Upper lobe of right lung (tissue), 1 donor: ENCODE data around the gene TBC1D1. TPM values are rescaled to one million over a fixed set of nuclear protein-coding genes. Genes with fewer than 3 reads are reported as not detected.

Source experiments
- ATAC-seq: fragments of 200-7000 bp; cut with Tn5 transposase; one replicate; pipeline ENCODE4 v1.9.1; 2020; ENCODE audit warnings: mild to moderate bottlenecking, moderate library complexity
- DNase-seq: peaks from one replicate; pipeline ENCODE4 v3.0.0-alpha.2; 2020
- H3K27ac ChIP-seq: fragments of 200-600 bp; one replicate; pipeline ENCODE4 v1.8.0; 2022
- H3K27me3 ChIP-seq: fragments of 200-600 bp; one replicate; pipeline ENCODE4 v1.8.0; 2022; ENCODE audit warnings: mild to moderate bottlenecking
- H3K36me3 ChIP-seq: fragments of 200-600 bp; one replicate; pipeline ENCODE4 v1.8.0; 2022
- H3K4me1 ChIP-seq: fragments of 200-600 bp; one replicate; pipeline ENCODE4 v1.8.0; 2022
- H3K4me3 ChIP-seq: fragments of 200-600 bp; one replicate; pipeline ENCODE4 v1.8.0; 2022; ENCODE audit warnings: mild to moderate bottlenecking
- H3K9me3 ChIP-seq: fragments of 200-600 bp; one replicate; pipeline ENCODE4 v1.8.0; 2022
- CTCF ChIP-seq: fragments of 200-600 bp; IDR thresholded peaks from one replicate; pipeline ENCODE4 v1.8.0; 2022; ENCODE audit warnings: antibody characterized with exemption
- intact Hi-C: fragments of 100-400 bp; cut with DNase I; formaldehyde crosslinking; loops from one replicate; pipeline ENCODE4 v1.11.0; 2022
- total RNA-seq: library from RNA; stranded (reverse); fragmentation: NEBNext Ultra II Directional; extraction: Animal tissue kit (Norgen Biotek cat#: 25700); gene quantifications from one replicate; pipeline ENCODE4 v1.2.1, GENCODE V29; 2021
- donor health status: DM: no; HTN: yes; CAD: no; lungs with severe emphysema.

TBC1D1 gene
- total RNA-seq, 1 donor from 2014 or later = 61.9 TPM

- H3K27ac ChIP-seq = no peak overlapping the region
- no peaks in the 10 kb centered on the region for H3K27me3 ChIP-seq
- H3K9me3 ChIP-seq = no peaks in the 10 kb centered on the region
- DNase-seq (no peak), ATAC-seq (no peak)
- H3K4me3 ChIP-seq = no peak overlapping the region
- TF ChIP-seq CTCF = no peak
- H3K36me3 ChIP-seq = no peaks in the 10 kb centered on the region
- intact Hi-C loops = no loop called here
- no peaks in the 10 kb centered on the region for H3K4me1 ChIP-seq
Measured at GRCh38 chr4:37881811-37882210, 9.1 kb upstream of the TBC1D1 start.

DNA sequence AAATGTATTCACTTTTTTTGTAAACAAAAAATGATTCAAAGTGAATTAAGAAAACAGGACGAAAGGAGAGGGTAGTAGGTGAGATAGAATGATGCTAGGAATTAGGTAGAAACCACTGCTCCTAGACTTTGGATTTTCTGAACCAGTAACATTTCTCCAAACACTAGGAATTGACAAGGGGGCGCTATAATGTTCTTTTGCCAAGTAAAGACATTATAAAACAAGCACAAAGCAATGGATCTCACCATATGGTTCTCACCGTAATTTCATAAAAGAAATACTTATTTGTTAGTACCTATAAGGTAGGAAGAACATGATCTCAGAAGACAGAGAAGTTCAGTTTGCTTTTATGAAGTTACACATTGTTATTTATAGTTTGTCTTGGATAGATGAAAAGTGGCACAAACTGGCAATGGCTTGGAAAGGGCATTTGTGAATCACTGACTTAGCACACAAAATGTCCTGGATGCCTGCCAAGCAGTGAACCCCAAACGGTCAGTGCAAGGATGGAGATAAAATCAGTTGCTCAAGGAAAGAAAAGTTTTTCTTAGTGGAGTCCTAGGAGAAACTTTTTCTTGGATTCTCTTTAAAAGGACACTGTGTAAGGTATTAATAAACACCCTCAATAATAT, 8.1 kb upstream of the TBC1D1 start:
- DNase-seq = no peak
- Histone ChIP-seq H3K4me1 (no peaks in the 10 kb centered on the region), H3K4me3 (no peak overlapping the region), H3K27ac (no peak overlapping the region), H3K27me3 (no peaks in the 10 kb centered on the region), H3K9me3 (no peaks in the 10 kb centered on the region), H3K36me3 (no peaks in the 10 kb centered on the region)
- intact Hi-C loops = no loop called here
- no peak for ATAC-seq
- TF ChIP-seq CTCF = no peak

DNA sequence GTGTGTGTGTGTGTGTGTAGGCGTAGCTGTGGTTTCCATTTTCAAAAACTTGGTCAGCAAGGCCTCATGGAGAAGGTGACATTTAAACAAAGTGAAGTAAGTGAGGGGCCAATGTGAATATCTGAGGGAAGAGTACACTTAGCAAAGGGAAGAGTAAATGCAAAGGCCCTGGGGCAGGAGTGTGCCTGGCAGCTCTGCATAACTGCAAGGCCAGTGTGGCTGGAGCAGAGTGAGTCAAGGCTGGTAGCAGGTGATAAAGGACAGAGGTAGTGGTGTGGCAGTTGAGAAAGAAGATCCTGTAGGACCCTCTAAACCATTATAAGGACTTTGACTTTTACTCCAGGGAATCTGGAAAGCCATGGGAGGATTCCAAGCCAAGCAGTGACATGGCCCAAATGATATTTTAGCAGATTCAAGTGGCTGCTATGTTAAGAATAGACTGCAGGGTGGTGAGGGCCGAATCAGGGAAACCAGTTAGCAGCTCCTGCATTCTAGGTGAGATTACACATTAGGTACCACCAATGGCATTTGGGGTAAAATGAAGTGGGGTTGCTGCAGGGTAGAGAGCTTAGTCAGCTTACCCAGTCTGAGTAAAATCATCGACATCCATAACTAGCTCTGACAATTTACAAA, 5.9 kb upstream of the TBC1D1 start:
- Histone ChIP-seq H3K27ac (no peak overlapping the region), H3K4me3 (no peak overlapping the region), H3K27me3 (no peaks in the 10 kb centered on the region), H3K36me3 (no peaks in the 10 kb centered on the region), H3K9me3 (no peaks in the 10 kb centered on the region), H3K4me1 (peaks cover 2% of the 10 kb centered on the region)
- intact Hi-C loops = no loop called here
- no peak for DNase-seq
- ATAC-seq = no peak
- TF ChIP-seq CTCF = no peak

- Histone ChIP-seq H3K4me3 (no peak overlapping the region), H3K27ac (no peak overlapping the region), H3K9me3 (no peaks in the 10 kb centered on the region), H3K36me3 (no peaks in the 10 kb centered on the region), H3K4me1 (peaks cover 5% of the 10 kb centered on the region), H3K27me3 (no peaks in the 10 kb centered on the region)
- no peak for TF ChIP-seq CTCF
- ATAC-seq (peak; percentile 31), DNase-seq (no peak)
- intact Hi-C loops = no loop called here
Measured at GRCh38 chr4:37885496-37885895, 5.4 kb upstream of the TBC1D1 start.

- ATAC-seq (peak; percentile 87), DNase-seq (peak; percentile 90)
- Histone ChIP-seq H3K36me3 (no peaks in the 10 kb centered on the region), H3K27me3 (no peaks in the 10 kb centered on the region), H3K4me3 (peak overlapping the region; percentile 81), H3K9me3 (no peaks in the 10 kb centered on the region), H3K27ac (peak overlapping the region; percentile 63), H3K4me1 (peaks cover 10% of the 10 kb centered on the region)
- intact Hi-C loops = no loop called here
- peak; percentile 19 for TF ChIP-seq CTCF
Measured at GRCh38 chr4:37889849-37890800, 759 bp upstream of the TBC1D1 start.
